Measurements from ENCODE around the gene PITPNB.

Gene PITPNB

GRCh38 chr22:27919222-27919941 is at the start of gene PITPNB:
TSS of gene PITPNB (minus strand) at chr22:27919256. CDS start at chr22:27919191, 65 bp downstream.
- peak; percentile 70 for DNase-seq

GRCh38 chr22:27966168-27967064 is 47.4 kb upstream of the PITPNB start:
- no peak for DNase-seq

- DNase-seq, result no peak
Measured at GRCh38 chr22:27962268-27963044, 43.4 kb upstream of the PITPNB start.

- DNase-seq, result no peak
Measured at GRCh38 chr22:27961680-27962079, 42.6 kb upstream of the PITPNB start.

GRCh38 chr22:27961182-27961581 is 42.1 kb upstream of the PITPNB start:
- no peak for DNase-seq

GRCh38 chr22:27959335-27960090 is 40.5 kb upstream of the PITPNB start:
- no peak for DNase-seq

- DNase-seq, result no peak
Measured at GRCh38 chr22:27952779-27953178, 33.7 kb upstream of the PITPNB start.

GRCh38 chr22:27952091-27952490 is 33.0 kb upstream of the PITPNB start:
- no peak for DNase-seq

- no peak for DNase-seq
Measured at GRCh38 chr22:27949421-27949820, 30.4 kb upstream of the PITPNB start.

- no peak for DNase-seq
Measured at GRCh38 chr22:27948569-27948968, 29.5 kb upstream of the PITPNB start.

- no peak for DNase-seq
Measured at GRCh38 chr22:27947448-27947847, 28.4 kb upstream of the PITPNB start.

- no peak for DNase-seq
Measured at GRCh38 chr22:27941143-27941542, 22.1 kb upstream of the PITPNB start.

GRCh38 chr22:27937453-27937852 is 18.4 kb upstream of the PITPNB start:
- no peak for DNase-seq

- DNase-seq, result no peak
Measured at GRCh38 chr22:27935897-27936296, 16.8 kb upstream of the PITPNB start.

- DNase-seq, result no peak
Measured at GRCh38 chr22:27934069-27934468, 15.0 kb upstream of the PITPNB start.

- DNase-seq, result no peak
Measured at GRCh38 chr22:27933186-27933983, 14.3 kb upstream of the PITPNB start.

GRCh38 chr22:27930331-27931060 is 11.4 kb upstream of the PITPNB start:
- DNase-seq, result no peak

GRCh38 chr22:27927608-27928007 is 8.6 kb upstream of the PITPNB start:
- no peak for DNase-seq

GRCh38 chr22:27925331-27925730 is 6.3 kb upstream of the PITPNB start:
- DNase-seq, result no peak

- DNase-seq, result no peak
Measured at GRCh38 chr22:27919942-27920755, 1.1 kb upstream of the PITPNB start.
